ENCODE results near the gene RRAGD.

DNA sequence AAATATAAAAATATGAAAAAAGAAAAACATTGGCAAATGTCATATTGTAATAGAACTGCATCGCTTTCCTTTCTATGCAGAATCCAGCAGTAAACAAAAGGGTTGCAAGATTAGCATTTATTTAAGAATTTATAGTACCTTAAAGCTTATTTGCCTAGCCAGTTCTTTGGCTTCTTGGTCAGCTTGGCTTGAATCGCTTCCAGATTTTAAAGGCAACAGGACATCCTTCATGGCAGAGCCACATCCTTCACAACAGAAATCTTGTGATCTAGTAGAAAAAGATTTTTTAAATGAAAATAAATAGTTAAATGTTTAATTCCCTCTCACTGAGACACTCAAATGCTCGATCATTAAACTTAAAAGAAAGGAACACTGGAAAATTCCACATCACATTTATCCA lies 76.9 kb downstream of the RRAGD start:
- no peak for TF ChIP-seq POLR2AphosphoS5 (IDR thresholded peaks at IDR 0.05)
- TF ChIP-seq, protein P1, sequence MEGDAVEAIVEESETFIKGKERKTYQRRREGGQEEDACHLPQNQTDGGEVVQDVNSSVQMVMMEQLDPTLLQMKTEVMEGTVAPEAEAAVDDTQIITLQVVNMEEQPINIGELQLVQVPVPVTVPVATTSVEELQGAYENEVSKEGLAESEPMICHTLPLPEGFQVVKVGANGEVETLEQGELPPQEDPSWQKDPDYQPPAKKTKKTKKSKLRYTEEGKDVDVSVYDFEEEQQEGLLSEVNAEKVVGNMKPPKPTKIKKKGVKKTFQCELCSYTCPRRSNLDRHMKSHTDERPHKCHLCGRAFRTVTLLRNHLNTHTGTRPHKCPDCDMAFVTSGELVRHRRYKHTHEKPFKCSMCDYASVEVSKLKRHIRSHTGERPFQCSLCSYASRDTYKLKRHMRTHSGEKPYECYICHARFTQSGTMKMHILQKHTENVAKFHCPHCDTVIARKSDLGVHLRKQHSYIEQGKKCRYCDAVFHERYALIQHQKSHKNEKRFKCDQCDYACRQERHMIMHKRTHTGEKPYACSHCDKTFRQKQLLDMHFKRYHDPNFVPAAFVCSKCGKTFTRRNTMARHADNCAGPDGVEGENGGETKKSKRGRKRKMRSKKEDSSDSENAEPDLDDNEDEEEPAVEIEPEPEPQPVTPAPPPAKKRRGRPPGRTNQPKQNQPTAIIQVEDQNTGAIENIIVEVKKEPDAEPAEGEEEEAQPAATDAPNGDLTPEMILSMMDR (IDR thresholded peaks at IDR 0.05) = no peak

All from esophagus muscularis mucosa (tissue), 3 donors.